GM23338 (cell line): ENCODE results near the gene PDE12. TPM values are rescaled to one million over a fixed set of nuclear protein-coding genes. Genes with fewer than 3 reads are reported as not detected.

Experiments
- ATAC-seq: fragments of 200-7000 bp; cut with Tn5 transposase; 3 replicates; pipeline ENCODE4 v1.9.1; 2020
- DNase-seq: peaks from one replicate; pipeline ENCODE4 v3.0.0-alpha.2; 2015; ENCODE audit warnings: low spot score
- H2AFZ ChIP-seq: fragments of 200-600 bp; sonication (generic); 2 replicates; pipeline ENCODE4 v1.8.0; 2016; ENCODE audit warnings: antibody characterized with exemption, mild to moderate bottlenecking, moderate library complexity
- H3F3A ChIP-seq: fragments of 200-600 bp; sonication (generic); replicated peaks from 2 replicates; pipeline ENCODE4 v1.8.0; 2017; ENCODE audit warnings: antibody characterized with exemption, mixed run types, low read depth
- H3K27ac ChIP-seq: fragments of 200-600 bp; sonication (generic); 2 replicates; pipeline ENCODE4 v1.6.1; 2016; ENCODE audit warnings: low read depth
- H3K27me3 ChIP-seq: fragments of 200-600 bp; sonication (generic); 2 replicates; pipeline ENCODE4 v1.8.0; 2016; ENCODE audit warnings: mild to moderate bottlenecking, mixed run types, moderate library complexity; ENCODE audit not compliant: insufficient read depth
- H3K36me3 ChIP-seq: fragments of 200-600 bp; sonication (generic); 2 replicates; pipeline ENCODE4 v1.8.0; 2016; ENCODE audit warnings: mild to moderate bottlenecking; ENCODE audit not compliant: insufficient read depth
- H3K4me1 ChIP-seq: fragments of 200-600 bp; sonication (generic); 2 replicates; pipeline ENCODE4 v1.8.0; 2016; ENCODE audit warnings: mild to moderate bottlenecking, moderate library complexity; ENCODE audit not compliant: insufficient read depth
- H3K4me2 ChIP-seq: fragments of 200-600 bp; sonication (generic); 2 replicates; pipeline ENCODE4 v1.7.1; 2017; ENCODE audit warnings: mixed run types
- H3K4me3 ChIP-seq: fragments of 200-600 bp; sonication (generic); 2 replicates; pipeline ENCODE4 v1.6.1; 2016; ENCODE audit warnings: mixed run types
- H3K79me2 ChIP-seq: fragments of 200-600 bp; sonication (generic); replicated peaks from 2 replicates; pipeline ENCODE4 v1.8.0; 2017; ENCODE audit warnings: mild to moderate bottlenecking; ENCODE audit not compliant: insufficient read depth
- H3K9me2 ChIP-seq: fragments of 200-600 bp; sonication (generic); 2 replicates; pipeline ENCODE4 v1.8.0; 2017; ENCODE audit not compliant: insufficient read depth
- H4K20me1 ChIP-seq: fragments of 200-600 bp; sonication (generic); replicated peaks from 2 replicates; pipeline ENCODE4 v1.8.0; 2017; ENCODE audit warnings: mild to moderate bottlenecking; ENCODE audit not compliant: insufficient read depth
- H3K27ac Mint-ChIP-seq: 2 replicates; pipeline ENCODE4 v1.8.0; 2020; ENCODE audit warnings: inconsistent platforms, mild to moderate bottlenecking, moderate library complexity, mixed read lengths
- H3K27me3 Mint-ChIP-seq: 3 replicates; pipeline ENCODE4 v1.8.0; 2022; ENCODE audit warnings: low read depth, mild to moderate bottlenecking, moderate library complexity, mixed read lengths, inconsistent platforms; ENCODE audit not compliant: insufficient read depth, poor library complexity
- H3K36me3 Mint-ChIP-seq: 3 replicates; pipeline ENCODE4 v1.8.0; 2021; ENCODE audit warnings: low read depth, mild to moderate bottlenecking, inconsistent platforms, moderate library complexity, mixed read lengths
- H3K4me1 Mint-ChIP-seq: 3 replicates; pipeline ENCODE4 v1.8.0; 2020; ENCODE audit warnings: mild to moderate bottlenecking, inconsistent platforms, mixed read lengths
- H3K4me3 Mint-ChIP-seq: 3 replicates; pipeline ENCODE4 v1.8.0; 2021; ENCODE audit warnings: moderate library complexity, mild to moderate bottlenecking, inconsistent platforms, mixed read lengths
- H3K9me3 Mint-ChIP-seq: 3 replicates; pipeline ENCODE4 v1.8.0; 2020; ENCODE audit warnings: moderate library complexity, mild to moderate bottlenecking, inconsistent platforms, mixed read lengths
- EZH2 ChIP-seq: fragments of 200-600 bp; sonication (generic); IDR thresholded peaks from one replicate; pipeline ENCODE4 v1.8.0; 2017; ENCODE audit warnings: antibody characterized with exemption, mild to moderate bottlenecking, low read depth; ENCODE audit not compliant: unreplicated experiment
- EZH2phosphoT487 ChIP-seq: fragments of 200-600 bp; sonication (generic); IDR thresholded peaks from one replicate; pipeline ENCODE4 v1.8.1; 2018; ENCODE audit warnings: antibody characterized with exemption; ENCODE audit not compliant: unreplicated experiment
- JUNB ChIP-seq: IDR thresholded peaks from one replicate; pipeline ENCODE4 v1.6.1; 2016; ENCODE audit warnings: antibody characterized with exemption; ENCODE audit not compliant: unreplicated experiment
- NANOG ChIP-seq: IDR thresholded peaks from 2 replicates; pipeline ENCODE4 v1.6.1; 2016; ENCODE audit warnings: antibody characterized with exemption, borderline replicate concordance
- POLR2AphosphoS5 ChIP-seq: IDR thresholded peaks from 2 replicates; pipeline ENCODE4 v1.6.1; 2016; ENCODE audit warnings: antibody characterized with exemption, low read depth
- ZNF114 ChIP-seq: fragments of 250-450 bp; sonication (Bioruptor Pico); IDR thresholded peaks from 2 replicates; pipeline ENCODE4 v1.5.0; 2020; ENCODE audit warnings: mild to moderate bottlenecking, moderate library complexity
- ZNF331 ChIP-seq: fragments of 250-450 bp; sonication (Bioruptor Pico); IDR thresholded peaks from 2 replicates; pipeline ENCODE4 v1.5.0; 2020; ENCODE audit warnings: low read depth, mild to moderate bottlenecking, moderate library complexity
- polyA plus RNA-seq: library from polyadenylated mRNA; unstranded; fragments of >200 nt; fragmentation: Nextera tagmentation; extraction: Ambion mirVana; gene quantifications from 2 replicates; pipeline ENCODE4 v1.2.1, GENCODE V29; 2016
- total RNA-seq: library from RNA; depleted of rRNA; stranded (reverse); fragments of >200 nt; shearing (Covaris generic); gene quantifications from 2 replicates; pipeline ENCODE4 v1.2.3, GENCODE V29; 2014
- TF ChIP-seq, protein P1 (sequence below): IDR thresholded peaks from 2 replicates; pipeline ENCODE4 v1.6.1; 2016; ENCODE audit warnings: antibody characterized with exemption
- TF ChIP-seq, protein P2 (sequence below), 2 experiments: fragments of 200-600 bp in 1 of 2; sonication (generic) in 1 of 2; conservative IDR thresholded peaks; 2 replicates each; pipeline versions ENCODE4 v1.5.1 to v1.6.1; 2016 to 2017; ENCODE audit warnings: antibody characterized with exemption in 2 of 2, low read depth in 2 of 2, mild to moderate bottlenecking in 2 of 2, moderate library complexity in 1 of 2
- TF ChIP-seq, protein P3 (sequence below): fragments of 250-450 bp; sonication (Bioruptor Pico); IDR thresholded peaks from 2 replicates; pipeline ENCODE4 v1.5.0; 2020; ENCODE audit warnings: mild to moderate bottlenecking, moderate library complexity

The PDE12 gene
- total and polyA plus RNA-seq, 2 experiments from 2014 or later, result 5.0 to 14.3 TPM

DNA sequence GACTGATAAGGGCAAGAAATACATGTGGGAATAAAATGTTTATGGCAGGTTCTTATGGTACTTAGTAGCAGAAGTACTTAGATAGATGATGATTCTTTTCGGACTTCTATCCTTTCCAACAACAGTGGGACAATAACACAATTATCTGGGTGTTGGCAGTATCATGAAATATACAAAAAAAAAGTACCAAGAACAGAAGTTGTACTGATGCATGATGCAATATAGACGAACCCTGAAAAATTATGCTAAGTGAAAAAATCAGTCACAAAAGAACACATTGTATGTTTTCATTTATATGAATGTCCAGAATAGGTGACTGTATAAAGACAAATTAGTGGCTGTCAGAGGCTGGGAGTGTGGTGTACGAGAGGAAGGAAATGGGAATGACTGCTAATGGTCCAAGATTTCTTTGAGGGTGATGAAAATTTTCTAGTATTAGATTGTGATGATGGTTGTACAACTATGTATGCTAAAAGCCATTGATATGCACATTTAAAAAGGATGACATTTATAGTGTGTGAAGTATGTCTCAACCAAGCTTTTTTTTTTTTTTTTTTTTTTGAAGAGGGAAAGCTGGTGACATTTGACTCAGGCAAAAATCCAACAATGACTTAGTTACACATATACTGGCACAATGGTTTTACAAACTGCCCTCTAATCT, 20.0 kb downstream of the PDE12 start:
- Mint-ChIP-seq H3K27me3 (no peaks in the 10 kb centered on the region), H3K36me3 (peaks cover 88% of the 10 kb centered on the region), H3K9me3 (no peaks in the 10 kb centered on the region), H3K4me1 (no peaks in the 10 kb centered on the region), H3K4me3 (no peak overlapping the region), H3K27ac (no peak overlapping the region; the same call in 1 of the 2 replicates)
- DNase-seq (no peak), ATAC-seq (no peak)
- TF ChIP-seq, protein P1, sequence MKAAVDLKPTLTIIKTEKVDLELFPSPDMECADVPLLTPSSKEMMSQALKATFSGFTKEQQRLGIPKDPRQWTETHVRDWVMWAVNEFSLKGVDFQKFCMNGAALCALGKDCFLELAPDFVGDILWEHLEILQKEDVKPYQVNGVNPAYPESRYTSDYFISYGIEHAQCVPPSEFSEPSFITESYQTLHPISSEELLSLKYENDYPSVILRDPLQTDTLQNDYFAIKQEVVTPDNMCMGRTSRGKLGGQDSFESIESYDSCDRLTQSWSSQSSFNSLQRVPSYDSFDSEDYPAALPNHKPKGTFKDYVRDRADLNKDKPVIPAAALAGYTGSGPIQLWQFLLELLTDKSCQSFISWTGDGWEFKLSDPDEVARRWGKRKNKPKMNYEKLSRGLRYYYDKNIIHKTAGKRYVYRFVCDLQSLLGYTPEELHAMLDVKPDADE, result no peak
- TF ChIP-seq JUNB, result no peak
- peaks cover 53% of the 10 kb centered on the region for H4K20me1 ChIP-seq
- peaks cover 53% of the 10 kb centered on the region for H3K79me2 ChIP-seq
- H3K4me3 ChIP-seq, result no peak overlapping the region
- H3K36me3 ChIP-seq, result peaks cover 74% of the 10 kb centered on the region
- no peak overlapping the region for H2AFZ ChIP-seq
- no peaks in the 10 kb centered on the region for H3K4me1 ChIP-seq
- H3K4me2 ChIP-seq, result no peak overlapping the region
- no peak overlapping the region for H3K27ac ChIP-seq
- H3K9me2 ChIP-seq, result no peaks in the 10 kb centered on the region
- no peaks in the 10 kb centered on the region; the same call in 1 of the 2 replicates for H3F3A ChIP-seq
- H3K27me3 ChIP-seq, result no peaks in the 10 kb centered on the region

DNA sequence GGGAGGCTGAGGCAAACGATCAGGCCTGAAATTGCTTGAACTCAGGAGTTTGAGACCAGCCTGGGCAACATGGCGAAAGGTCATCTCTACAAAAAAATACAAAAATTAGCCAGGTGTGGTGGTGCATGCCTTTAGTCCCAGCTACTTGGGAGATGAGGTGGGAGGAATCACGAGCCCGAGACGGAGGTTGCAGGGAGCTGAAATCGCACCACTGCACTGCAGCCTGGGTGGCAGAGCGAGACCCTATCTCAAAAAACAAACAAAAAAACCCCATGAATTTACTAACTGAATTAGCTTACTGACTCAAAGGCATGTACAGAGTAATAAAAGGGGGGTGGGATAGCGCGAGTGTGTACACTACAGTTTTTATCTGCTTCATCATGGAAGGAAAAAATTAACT, 21.7 kb downstream of the PDE12 start:
- H3K27ac Mint-ChIP-seq, result no peak overlapping the region
- peaks cover 80% of the 10 kb centered on the region for H3K36me3 Mint-ChIP-seq
- H2AFZ ChIP-seq, result no peak overlapping the region
- peaks cover 51% of the 10 kb centered on the region for H4K20me1 ChIP-seq
- H3K27me3 ChIP-seq, result no peaks in the 10 kb centered on the region
- ATAC-seq (no peak), DNase-seq (no peak)
- H3K27me3 Mint-ChIP-seq, result no peaks in the 10 kb centered on the region
- no peak for TF ChIP-seq ZNF331 (CRISPR knock-in tag)
- TF ChIP-seq, protein P2, sequence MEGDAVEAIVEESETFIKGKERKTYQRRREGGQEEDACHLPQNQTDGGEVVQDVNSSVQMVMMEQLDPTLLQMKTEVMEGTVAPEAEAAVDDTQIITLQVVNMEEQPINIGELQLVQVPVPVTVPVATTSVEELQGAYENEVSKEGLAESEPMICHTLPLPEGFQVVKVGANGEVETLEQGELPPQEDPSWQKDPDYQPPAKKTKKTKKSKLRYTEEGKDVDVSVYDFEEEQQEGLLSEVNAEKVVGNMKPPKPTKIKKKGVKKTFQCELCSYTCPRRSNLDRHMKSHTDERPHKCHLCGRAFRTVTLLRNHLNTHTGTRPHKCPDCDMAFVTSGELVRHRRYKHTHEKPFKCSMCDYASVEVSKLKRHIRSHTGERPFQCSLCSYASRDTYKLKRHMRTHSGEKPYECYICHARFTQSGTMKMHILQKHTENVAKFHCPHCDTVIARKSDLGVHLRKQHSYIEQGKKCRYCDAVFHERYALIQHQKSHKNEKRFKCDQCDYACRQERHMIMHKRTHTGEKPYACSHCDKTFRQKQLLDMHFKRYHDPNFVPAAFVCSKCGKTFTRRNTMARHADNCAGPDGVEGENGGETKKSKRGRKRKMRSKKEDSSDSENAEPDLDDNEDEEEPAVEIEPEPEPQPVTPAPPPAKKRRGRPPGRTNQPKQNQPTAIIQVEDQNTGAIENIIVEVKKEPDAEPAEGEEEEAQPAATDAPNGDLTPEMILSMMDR (conservative IDR thresholded peaks at IDR 0.05; ENCODE audit: low read depth in 2 of 2), result no peak
- TF ChIP-seq EZH2phosphoT487, result no peak
- no peak for TF ChIP-seq ZNF114 (CRISPR knock-in tag)
- TF ChIP-seq POLR2AphosphoS5, result no peak
- no peak for TF ChIP-seq NANOG
- TF ChIP-seq, protein P3, sequence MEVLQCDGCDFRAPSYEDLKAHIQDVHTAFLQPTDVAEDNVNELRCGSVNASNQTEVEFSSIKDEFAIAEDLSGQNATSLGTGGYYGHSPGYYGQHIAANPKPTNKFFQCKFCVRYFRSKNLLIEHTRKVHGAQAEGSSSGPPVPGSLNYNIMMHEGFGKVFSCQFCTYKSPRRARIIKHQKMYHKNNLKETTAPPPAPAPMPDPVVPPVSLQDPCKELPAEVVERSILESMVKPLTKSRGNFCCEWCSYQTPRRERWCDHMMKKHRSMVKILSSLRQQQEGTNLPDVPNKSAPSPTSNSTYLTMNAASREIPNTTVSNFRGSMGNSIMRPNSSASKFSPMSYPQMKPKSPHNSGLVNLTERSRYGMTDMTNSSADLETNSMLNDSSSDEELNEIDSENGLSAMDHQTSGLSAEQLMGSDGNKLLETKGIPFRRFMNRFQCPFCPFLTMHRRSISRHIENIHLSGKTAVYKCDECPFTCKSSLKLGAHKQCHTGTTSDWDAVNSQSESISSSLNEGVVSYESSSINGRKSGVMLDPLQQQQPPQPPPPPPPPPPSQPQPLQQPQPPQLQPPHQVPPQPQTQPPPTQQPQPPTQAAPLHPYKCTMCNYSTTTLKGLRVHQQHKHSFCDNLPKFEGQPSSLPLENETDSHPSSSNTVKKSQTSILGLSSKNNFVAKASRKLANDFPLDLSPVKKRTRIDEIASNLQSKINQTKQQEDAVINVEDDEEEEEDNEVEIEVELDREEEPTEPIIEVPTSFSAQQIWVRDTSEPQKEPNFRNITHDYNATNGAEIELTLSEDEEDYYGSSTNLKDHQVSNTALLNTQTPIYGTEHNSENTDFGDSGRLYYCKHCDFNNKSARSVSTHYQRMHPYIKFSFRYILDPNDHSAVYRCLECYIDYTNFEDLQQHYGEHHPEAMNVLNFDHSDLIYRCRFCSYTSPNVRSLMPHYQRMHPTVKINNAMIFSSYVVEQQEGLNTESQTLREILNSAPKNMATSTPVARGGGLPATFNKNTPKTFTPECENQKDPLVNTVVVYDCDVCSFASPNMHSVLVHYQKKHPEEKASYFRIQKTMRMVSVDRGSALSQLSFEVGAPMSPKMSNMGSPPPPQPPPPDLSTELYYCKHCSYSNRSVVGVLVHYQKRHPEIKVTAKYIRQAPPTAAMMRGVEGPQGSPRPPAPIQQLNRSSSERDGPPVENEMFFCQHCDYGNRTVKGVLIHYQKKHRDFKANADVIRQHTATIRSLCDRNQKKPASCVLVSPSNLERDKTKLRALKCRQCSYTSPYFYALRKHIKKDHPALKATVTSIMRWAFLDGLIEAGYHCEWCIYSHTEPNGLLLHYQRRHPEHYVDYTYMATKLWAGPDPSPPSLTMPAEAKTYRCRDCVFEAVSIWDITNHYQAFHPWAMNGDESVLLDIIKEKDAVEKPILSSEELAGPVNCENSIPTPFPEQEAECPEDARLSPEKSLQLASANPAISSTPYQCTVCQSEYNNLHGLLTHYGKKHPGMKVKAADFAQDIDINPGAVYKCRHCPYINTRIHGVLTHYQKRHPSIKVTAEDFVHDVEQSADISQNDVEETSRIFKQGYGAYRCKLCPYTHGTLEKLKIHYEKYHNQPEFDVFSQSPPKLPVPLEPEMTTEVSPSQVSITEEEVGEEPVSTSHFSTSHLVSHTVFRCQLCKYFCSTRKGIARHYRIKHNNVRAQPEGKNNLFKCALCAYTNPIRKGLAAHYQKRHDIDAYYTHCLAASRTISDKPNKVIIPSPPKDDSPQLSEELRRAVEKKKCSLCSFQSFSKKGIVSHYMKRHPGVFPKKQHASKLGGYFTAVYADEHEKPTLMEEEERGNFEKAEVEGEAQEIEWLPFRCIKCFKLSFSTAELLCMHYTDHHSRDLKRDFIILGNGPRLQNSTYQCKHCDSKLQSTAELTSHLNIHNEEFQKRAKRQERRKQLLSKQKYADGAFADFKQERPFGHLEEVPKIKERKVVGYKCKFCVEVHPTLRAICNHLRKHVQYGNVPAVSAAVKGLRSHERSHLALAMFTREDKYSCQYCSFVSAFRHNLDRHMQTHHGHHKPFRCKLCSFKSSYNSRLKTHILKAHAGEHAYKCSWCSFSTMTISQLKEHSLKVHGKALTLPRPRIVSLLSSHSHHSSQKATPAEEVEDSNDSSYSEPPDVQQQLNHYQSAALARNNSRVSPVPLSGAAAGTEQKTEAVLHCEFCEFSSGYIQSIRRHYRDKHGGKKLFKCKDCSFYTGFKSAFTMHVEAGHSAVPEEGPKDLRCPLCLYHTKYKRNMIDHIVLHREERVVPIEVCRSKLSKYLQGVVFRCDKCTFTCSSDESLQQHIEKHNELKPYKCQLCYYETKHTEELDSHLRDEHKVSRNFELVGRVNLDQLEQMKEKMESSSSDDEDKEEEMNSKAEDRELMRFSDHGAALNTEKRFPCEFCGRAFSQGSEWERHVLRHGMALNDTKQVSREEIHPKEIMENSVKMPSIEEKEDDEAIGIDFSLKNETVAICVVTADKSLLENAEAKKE, result no peak
- no peak for TF ChIP-seq JUNB
- no peak for TF ChIP-seq EZH2
- no peaks in the 10 kb centered on the region for H3K9me2 ChIP-seq
- peaks cover 70% of the 10 kb centered on the region for H3K79me2 ChIP-seq
- peaks cover 68% of the 10 kb centered on the region for H3K36me3 ChIP-seq
- no peak overlapping the region for H3K4me2 ChIP-seq
- H3K4me3 ChIP-seq, result no peak overlapping the region
- H3K4me3 Mint-ChIP-seq, result no peak overlapping the region
- no peaks in the 10 kb centered on the region for H3K4me1 ChIP-seq
- no peaks in the 10 kb centered on the region for H3K4me1 Mint-ChIP-seq
- H3F3A ChIP-seq, result no peaks in the 10 kb centered on the region
- H3K27ac ChIP-seq, result peak overlapping the region; percentile 55; the same call in 1 of the 2 replicates
- H3K9me3 Mint-ChIP-seq, result no peaks in the 10 kb centered on the region
